HG03060 (cell line): Measurements from ENCODE around the gene PTPRT.
"Not testable (repeated sequence)": the region's sequence is repeated elsewhere in the genome, so short reads cannot be mapped to it uniquely, and the experiment has no call there.

Experiments
- ATAC-seq: cut with Tn5 transposase; IDR thresholded peaks from one replicate; pipeline ENCODE4 v1.9.1; 2021; ENCODE audit warnings: low read depth, moderate number of reproducible peaks; ENCODE audit not compliant: unreplicated experiment

Gene PTPRT

DNA sequence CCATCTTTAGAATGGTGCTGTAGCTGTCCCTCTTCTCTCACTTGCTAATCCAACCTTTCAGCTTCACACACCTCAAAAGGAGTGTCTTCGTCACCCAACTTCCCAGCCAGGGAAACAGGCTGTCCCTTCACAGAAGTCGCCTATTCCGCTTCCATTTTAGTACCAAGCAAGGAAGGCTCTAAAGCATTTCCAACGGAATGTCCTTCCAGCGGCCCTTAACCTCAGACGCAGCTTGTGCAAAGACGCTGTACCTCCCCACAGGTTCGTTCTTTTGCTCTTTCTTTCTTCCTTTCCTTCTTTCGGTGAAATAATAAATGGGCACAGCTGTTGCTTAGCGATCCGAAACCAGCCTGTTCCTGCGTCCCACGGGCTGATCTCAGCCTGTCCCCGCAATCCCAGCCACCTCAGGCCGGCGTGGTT lies 1.5 kb downstream of the PTPRT start:
- no peak for ATAC-seq

DNA sequence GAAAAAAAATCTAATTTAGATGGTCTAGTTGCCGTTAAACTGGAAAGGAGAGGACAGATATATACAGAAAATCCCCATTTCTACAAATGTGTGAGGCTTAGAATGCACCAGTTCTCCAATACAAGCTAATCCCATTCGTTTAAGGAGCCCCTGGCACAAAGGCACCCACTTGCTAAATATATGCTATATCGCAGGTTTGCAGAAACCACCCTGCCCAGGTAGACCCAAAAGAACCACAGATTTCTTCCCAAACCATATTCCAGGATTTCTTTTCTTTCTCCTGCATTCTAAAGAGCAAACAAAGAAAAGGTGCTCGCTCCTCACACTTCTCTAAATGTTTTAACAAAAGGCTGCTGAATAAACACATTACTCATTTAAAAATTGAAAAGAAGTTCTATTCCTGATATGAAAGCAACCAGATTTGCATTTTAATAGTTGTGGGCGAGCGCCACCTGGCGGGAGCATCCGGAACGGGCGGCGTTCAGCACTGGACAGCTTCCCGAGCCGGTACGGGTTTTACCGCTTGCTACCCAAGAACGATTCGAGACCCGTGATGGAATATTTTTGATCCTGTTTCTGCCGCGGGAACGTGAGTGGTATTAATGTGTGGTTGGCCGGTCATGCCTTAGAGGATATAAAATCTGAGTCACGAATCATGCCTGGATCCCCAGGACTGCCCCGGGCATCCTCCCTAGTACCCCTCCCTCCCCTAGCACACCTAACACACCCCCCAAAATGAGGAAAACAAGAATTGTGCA lies 2.1 kb downstream of the PTPRT start:
- ATAC-seq = no peak

DNA sequence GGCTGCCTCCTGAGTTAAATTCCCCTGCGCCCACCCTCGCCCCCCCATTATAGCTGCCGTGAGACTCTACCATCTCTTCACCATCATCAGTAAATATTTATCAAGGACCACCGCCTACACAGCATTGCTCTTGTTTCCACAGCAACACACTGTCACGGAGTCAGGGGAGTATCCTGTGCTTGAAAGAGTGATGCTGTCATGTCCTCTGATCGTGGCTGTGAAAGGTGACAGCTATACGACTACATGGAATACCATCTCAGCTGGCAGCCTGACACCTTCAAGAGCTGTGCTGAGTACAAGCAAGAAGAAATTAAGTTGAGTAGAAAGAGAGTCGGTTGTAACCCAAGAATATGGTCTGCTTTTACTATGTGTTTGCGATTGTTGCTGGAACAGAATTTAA lies 3.4 kb downstream of the PTPRT start:
- ATAC-seq = no peak

DNA sequence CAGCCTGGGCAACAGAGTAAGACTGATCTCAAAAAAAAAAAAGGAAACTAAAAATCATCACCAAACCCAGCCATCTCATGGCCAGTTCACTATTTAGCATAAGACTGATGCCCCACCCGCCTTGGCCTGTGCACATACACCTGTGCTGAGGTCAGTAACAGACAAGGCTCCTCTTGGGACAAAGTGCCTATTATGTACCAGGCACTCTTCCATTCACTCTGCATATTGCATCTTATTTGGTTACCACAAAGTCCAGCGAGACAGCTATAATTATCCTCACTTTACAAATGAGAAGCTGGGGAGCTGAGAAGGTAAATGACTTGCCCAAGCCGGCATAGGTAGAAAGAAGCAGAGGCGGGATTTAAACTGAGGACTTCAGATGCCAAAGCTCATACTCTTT lies 3.8 kb downstream of the PTPRT start:
- no peak for ATAC-seq

DNA sequence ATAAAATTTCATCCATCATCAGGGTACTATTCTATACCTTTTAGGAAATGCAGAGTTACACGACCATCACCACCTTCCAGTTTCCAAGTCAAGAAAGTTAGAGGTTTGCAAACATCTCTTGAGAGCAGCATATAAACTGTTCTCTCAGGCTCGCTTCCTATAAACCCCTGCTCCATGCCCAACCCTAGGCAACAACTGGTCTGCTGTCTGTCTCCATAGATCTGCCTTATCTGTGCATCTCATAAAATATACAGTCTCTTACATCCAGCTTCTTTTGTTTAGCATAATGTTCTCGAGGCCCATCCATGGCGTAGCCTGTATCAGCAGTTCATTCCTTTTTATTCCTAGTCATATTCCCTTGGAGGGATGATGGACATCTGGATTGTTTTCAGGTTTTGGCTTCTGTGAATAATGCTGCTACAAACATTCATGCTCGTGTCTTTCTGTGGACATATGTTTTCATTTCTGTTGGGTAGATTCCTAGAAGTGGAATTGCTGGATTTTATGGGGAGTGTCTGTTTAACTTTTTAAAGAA lies 6.1 kb downstream of the PTPRT start:
- ATAC-seq = no peak

DNA sequence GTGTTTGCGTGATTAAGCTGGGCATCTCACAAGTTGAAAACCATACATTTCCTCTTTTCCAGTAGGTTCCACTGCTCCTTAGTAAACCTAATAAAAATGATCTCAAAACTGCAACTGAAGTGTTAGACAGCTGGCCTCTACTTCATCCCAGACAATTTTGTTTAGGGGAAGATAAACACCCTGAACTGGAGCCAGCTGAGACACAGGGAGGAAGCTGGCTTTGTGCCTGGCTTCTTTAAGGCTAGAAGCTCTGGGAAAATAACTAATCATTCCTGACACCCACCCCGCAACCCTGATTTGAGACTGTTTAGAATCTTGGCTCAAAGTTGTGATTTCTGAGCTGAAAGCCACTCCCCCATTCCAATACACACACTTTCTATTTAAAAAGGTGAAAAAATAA lies 11.6 kb downstream of the PTPRT start:
- no peak for ATAC-seq

DNA sequence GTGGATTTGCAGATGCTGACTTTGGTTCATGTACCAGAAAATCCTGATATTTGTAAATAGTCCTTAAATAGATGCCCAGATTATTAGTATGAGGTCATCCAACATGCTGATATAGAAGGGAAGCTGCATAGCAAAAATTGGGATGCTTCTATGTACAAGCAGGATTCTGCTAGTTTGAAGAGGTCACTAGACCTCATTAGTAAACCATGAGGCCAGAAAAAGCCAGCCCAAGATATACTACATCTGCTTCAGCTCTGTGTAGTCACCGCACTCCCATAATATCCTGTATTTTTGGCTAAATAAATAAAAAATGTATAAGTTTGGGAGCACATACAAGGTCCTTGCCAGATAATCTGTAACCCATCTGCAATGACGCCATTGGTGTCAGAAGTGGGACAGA lies 13.0 kb downstream of the PTPRT start:
- ATAC-seq = no peak

DNA sequence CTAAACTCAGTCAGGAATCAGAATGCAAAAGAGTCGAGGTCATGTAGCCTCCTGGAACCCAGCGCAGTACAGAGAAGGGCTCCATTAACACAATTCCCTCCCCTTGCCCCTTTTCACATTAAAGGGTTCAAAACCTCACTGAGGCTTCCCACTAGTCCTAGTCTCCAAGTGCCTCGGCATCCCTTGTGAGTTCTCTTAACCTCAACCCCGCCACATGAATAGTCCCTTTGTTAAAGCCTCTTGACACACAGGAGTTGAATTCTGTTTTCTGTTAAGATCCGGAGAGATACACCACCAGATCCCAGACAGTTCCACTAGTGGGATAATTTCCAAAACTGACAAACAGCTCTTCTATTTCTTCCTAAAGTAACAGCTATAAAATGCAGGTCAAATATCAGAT lies 17.8 kb downstream of the PTPRT start:
- no peak for ATAC-seq

DNA sequence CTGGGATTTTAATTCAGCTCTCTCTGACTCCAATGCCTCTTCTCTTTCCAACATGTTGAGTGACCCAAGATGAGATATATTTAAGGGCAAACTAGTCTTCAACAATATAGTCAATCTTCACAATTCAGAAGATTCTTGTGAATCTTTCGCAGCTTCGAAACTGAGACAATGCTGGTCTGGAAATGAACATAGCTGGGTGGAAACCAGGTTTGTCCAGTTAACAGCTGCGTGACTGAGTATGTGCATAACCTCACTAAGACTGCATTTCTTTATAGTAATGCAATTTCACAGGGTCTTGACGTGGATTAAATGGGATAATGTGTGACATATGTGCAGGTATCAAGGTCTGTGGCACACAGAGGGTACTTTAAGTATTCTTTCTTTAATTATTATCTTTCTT lies 18.9 kb downstream of the PTPRT start:
- ATAC-seq = no peak

DNA sequence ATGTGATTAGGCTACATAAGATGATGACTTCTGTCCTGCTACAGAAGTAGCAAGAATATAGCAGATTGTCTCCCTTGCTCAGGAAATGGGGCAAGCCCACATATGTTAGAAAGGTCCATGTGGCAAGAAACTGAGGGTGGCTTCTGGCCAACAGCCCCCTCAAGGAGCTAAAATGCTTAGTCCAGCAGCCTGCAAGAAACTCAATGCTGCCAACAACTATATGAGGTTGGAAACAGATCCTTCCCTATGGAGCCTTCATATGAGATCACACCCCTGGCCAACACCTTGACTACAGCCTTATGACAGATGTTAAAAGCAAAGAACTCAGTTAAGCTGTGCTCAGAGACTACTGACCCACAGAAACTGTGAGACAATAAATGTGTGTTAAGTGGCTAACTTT lies 22.1 kb downstream of the PTPRT start:
- ATAC-seq = no peak

DNA sequence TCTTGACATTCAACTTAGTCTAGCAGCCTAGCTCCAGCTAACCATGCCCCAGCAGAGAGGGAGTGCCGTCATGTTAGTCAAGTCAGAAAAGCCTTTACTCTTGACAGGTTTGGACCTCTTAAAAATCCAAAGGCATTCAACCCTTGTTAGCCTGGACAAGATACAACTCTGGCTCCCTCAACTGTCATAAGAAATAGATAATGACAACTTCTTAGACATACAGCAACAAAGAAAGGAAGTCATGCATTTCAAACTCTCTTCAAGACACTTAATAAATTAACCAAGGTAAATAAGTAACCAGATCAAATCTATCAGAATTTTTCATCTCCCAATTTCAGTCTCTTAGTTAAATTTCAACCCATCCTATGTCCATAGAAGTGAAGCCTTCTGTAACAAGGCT lies 22.7 kb downstream of the PTPRT start:
- no peak for ATAC-seq

DNA sequence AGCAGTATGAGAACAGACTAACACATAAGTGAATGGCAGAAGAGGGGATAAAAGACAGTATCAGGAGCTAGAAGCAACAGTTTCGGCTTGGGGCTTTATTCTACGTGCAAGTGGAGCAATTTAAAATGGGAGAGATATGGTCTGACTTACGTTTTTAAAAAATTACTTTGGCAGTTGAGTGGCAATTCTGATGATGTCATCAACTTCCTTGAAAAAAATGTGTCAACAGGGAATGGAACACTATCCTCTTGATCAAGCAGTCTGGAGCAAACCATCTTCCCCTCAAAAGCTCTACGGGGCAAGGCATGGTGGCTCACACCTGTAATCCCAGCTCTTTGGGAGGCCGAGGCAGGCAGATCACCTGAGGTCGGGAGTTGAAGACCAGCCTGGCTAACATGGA lies 24.1 kb downstream of the PTPRT start:
- ATAC-seq = no peak

DNA sequence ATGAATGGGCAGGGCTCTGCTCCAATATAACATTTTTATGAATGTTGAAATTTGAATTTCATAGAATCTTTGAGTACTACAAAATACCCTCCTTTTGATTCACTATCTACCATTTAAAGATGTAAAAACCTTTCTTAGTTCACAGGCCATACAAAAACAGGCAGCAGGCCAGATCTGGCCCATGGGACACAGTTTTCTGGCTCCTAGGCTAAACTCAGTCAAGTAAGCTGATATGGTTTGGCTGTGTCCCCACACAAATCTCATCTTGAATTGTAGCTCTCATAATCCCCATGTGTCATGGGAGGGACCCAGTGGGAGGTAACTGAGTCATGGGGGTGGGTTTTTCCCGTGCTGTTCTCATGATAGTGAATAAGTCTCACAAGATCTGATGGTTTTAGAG lies 25.0 kb downstream of the PTPRT start:
- ATAC-seq = not testable (repeated sequence)

DNA sequence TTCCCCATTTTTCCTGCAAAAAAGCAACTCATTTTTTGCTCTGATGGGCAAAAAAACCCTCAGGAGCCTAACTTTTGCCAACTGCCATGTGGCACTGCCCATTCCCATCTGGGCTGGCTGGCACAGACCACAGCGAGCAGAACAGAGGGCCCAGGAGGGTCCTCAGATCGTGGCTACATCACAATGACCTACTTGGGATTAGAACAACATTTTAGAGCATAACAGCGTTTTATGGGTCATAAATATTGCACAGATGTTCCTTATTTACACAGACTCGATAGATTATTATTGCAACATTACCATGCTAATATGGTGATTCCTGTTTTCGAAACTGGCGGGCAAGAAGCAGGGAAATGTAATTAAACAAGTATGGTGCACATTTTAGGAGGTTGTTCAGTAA lies 28.0 kb downstream of the PTPRT start:
- ATAC-seq = no peak

DNA sequence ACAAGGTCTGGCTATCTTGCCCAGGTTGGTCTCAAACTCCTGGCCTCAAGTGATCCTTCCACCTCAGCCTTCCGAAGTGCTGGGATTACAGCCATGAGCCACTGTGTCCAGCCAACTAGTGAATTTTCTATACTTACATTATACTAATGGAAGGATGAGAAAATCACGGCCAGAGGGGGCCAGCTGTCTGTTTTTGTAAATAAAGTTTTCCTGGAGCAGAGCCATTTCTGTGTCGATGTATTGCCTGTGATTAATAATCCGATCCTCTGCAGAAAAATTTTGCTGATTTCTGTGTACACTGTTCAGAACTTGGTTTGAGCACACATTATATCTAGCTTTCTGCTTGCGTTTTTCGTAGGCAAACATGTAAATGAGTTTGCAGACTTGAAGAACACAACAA lies 28.8 kb downstream of the PTPRT start:
- ATAC-seq = no peak

DNA sequence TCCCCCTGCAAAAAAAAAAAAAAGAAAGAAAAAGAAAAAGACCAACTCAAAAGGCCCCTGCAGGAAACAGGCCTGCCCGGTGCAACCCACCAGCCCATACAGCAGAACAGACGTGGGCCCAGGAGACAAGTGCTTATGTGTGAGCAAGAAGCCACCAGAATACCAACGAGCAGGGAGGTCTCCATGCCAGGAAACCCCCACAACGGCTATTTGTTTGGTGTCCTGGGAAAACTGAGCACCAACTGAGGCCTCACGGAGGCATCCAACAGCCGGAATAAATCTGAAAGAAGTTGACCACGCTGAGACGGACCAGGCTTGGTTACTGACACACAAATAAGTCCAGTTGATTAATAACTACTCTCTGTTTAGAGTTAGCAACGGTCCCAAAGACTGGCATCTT lies 29.7 kb downstream of the PTPRT start:
- ATAC-seq = no peak

DNA sequence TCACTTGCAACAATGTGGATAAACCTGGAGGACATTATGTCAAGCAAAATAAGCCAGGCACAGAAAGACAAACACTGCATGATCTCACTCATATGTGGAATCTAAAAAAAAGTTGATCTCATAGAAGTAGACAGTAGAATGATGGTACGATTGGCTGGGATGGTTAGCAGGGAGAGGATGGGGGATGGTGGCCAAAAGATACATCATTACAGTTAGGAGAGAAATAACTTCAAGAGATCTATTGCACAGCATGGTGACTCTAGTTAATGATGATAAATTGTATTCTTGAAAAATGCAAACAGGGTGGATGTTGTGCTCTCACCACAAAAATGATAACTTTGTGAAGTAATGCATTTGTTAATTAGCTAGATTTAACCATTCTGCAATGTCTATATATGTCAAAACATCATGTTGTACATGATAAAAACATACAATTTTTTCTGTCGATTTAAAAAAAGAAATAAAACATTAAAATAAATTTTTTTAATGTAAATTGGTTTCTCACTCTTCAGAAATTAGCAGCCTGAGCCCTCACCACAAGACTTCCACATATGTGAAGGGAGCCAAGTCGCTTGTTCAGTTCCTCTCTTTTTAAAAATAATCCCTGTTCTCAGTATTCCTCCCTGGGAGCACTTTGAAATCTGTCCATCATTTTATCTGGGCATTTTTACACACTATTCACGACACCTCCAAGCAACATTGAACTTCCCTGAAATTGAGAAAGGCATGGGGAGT lies 34.2 kb downstream of the PTPRT start:
- no peak for ATAC-seq

DNA sequence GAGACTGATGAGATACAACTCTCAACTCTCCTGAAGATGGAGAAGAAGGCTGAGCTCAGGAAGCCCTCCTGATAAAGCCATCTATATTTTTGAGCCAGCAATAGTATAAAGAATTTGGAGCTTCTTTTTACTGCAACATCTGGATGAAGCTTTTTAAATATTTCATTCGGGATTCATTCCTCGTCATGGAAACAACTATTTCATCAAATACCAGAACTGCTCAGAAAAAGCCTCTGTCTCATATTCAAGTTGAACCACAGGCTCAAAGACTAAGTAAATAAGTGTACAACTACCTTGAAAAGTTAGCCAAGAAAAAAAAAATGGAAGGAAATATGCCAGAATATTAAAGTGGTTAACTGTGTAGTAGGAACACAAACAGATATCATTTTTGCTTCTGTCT lies 37.8 kb downstream of the PTPRT start:
- no peak for ATAC-seq

DNA sequence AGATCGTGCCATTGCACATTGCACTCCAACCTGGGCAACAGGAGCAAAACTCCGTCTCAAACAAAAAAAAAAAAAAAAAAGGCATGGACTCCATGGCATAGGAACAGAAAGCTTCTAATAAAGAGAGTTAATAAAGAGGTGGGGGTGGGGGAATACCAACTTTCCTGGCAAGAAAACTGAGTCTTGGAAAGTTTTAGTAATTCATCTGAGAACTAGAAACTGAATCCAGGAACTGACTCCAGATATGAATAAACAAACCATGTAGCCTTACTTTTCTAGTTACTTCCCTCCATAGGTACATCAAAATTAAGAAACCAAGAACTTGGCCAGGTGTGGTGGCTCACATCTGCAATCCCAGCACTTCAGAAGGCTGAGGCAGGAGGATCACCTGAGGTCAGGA lies 38.5 kb downstream of the PTPRT start:
- ATAC-seq = no peak

DNA sequence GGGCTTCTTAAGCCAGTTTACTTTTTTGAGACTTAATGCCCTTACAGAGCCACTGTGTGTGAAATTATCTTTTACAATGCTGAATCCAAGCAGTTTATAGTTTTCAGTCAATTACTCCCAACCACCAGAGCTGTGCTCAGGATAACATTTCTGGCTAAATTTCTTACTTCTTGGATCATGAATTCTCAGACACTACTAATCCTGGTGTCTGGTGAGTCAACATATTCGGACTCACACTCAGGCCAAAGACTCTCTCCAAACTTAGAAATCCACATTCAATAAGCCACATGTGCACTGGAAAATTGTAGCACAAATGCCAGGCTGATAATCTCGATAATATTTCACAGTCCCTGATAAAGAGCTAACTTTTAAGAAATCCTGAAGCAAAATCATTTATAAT lies 49.0 kb downstream of the PTPRT start:
- ATAC-seq = no peak

DNA sequence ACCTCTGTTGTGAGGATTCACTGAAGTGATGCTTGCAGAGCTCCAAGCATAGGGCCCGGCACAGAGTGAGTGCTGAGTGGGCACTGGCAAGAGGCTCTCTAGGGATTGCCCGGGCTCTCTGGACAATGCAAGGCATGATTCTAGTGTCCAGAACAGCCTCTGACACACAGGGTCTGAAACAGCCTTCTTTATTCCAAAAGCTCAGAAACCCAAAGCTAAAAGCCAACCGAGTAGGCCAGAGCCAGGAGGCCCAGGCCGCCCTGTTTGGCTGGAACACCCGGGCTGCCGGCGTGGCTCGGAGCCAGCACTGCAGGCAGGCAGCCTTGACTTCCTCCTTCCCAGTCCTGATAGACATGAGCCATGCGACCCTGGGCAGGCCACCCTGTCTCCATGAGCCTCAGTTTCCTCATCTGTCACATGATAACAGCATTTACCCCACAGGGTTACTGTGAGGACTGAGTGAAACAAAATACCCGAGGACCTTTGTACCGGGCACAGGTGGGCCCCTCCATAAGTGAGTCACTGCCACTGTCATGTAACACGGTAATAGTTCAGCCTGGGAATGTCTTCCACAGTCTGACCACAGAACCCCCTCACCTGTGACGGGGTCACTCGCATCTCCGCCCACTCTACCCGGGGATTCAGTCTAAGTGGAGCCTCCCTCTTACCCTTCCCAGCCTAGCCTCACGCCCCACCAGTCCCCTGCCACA lies 51.5 kb downstream of the PTPRT start:
- ATAC-seq = no peak
